Right renal pelvis (tissue), 4 donors: ENCODE results near the gene TMEM213. TPM values are rescaled to one million over a fixed set of nuclear protein-coding genes. Genes with fewer than 3 reads are reported as not detected.
A peak's percentile ranks its signal among the peaks of the same experiment; 100 is the strongest.

ENCODE experiments used
- DNase-seq, 4 donors: peaks; one replicate each; pipeline ENCODE4 v3.0.0-alpha.2; 2013; ENCODE audit warnings: low read depth in 4 of 4, low spot score in 3 of 4, missing footprints in 1 of 4
- polyA plus RNA-seq, 4 donors: library from polyadenylated mRNA; unstranded; fragments of 120-200 nt; gene quantifications; one replicate each; pipeline ENCODE4 v1.2.1, GENCODE V29; 2013; ENCODE audit not compliant: insufficient read length in 4 of 4

Gene TMEM213
- polyA plus RNA-seq, 4 donors: 44.4 to 49.6 (median 47.3) TPM

DNA sequence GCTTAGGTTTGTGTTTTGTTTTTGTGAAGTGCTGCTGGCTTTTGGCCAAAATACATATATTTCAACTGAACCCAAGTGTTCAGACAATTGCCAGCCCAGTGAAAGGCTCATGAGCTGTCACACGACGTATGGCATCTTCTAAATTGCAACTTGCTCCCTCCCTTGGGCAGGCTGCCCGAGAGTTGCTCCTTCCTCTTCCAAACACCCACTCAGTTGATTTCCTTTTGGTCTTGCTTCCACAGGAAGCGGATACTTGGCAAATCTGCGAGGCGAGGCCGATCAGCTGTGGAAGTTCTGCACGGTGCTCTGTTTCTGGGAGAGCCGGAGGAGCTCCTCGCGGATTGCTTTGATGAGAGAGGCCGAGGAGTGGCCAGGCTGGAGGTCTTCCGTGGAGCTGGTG is 39.8 kb downstream of the TMEM213 start:
- DNase-seq: peak in 1 of 4 donors; percentile 10

DNA sequence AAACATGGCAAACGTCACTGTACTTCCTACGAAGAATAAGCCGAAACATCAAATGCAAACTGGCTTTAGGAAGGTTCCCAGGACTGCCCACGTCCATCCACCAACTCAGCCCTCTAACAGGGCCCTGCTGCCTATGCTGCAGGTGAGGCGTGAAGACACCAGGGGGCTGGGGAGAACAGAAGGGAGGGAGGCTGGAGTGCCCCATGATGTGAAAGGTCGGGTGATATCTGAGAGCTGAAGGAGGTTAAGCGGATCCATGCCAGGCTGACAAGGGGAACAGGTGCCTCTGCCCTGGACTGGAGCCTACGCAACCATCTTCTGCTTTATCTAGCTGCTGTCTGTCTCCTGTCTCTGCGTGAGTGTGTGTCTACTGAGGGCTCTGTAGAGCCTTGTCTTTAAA is 40.4 kb downstream of the TMEM213 start:
- no peak for DNase-seq

DNA sequence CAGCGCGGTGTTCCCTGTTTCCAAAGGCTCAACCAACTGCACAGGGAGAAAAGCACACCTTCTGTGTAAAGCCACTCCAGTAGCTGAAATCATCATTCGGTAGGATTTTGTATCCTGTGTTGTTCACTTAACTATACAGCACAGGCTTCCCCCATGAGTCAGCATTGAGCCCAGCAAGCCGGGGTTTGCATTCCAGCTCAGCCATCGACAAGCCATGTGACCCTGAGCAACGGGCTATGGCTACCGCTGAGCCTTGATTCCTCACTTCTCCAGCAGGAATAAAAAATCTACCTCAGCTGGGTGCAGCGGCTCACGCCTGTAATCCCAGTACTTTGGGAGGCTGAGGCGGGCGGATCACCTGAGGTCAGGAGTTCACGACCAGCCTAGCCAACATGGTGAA is 44.3 kb downstream of the TMEM213 start:
- DNase-seq: no peak

DNA sequence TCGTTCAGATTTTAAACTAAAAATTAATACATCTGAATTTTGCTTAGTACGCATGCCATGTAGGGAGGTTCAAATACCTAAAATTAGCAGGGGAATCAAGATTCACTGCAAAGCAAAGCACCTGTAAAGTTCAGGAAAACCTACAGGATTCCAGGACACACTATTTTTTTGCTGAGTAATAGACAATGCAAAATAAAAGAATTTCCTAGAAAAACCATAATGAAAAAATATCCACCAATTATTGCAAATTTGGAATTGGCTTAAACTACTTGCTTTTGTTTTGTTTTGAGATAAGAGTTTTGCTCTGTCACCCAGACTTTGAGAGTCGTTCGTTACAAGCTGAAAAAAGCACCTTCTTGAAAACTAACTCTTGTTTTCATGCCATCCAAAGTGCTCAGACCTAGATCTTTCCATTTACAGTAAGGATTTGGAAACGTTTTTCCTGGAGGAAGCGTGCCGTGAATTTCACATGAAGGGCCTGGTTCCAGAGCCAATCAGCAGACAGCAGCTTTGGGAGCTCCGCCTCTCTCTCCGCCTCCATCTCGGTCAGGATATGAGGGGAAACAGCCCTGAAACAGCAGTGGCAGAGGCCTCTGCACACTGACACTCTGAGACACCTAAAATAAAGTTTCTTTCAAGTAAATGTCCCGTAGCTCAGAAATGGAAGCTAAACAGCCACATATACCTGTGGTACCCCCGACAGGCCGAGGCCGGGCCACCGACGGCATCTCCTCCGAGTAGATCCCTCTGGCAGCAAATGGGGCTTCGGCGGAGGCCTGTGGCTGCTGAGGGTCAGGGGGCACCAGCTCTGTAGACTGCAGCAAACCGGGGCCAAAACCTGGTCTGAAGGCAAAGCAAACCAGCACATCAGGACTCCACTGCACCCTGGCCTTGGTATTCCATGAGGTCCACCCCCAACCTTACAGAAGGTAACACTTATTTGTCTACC is 46.1 kb downstream of the TMEM213 start:
- no peak for DNase-seq

DNA sequence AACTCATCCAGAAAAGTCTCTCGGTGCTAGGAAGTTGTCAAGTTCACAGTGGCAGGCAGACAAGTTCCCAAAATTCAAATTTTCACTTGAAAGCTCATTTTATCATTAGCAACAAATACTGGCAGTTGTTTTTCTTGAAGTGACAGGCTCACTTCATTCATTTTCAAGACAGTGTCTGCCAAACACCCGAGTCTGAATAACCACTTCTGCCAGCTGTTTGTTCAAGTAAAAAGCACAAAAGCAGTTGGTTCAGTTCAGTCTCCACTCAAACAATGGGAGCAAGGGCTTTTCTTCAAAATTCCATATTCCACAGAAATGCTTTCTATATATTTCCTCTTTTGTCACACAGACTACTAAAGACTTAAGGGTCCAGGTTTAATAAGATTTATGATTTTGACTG is 47.9 kb downstream of the TMEM213 start:
- no peak for DNase-seq

DNA sequence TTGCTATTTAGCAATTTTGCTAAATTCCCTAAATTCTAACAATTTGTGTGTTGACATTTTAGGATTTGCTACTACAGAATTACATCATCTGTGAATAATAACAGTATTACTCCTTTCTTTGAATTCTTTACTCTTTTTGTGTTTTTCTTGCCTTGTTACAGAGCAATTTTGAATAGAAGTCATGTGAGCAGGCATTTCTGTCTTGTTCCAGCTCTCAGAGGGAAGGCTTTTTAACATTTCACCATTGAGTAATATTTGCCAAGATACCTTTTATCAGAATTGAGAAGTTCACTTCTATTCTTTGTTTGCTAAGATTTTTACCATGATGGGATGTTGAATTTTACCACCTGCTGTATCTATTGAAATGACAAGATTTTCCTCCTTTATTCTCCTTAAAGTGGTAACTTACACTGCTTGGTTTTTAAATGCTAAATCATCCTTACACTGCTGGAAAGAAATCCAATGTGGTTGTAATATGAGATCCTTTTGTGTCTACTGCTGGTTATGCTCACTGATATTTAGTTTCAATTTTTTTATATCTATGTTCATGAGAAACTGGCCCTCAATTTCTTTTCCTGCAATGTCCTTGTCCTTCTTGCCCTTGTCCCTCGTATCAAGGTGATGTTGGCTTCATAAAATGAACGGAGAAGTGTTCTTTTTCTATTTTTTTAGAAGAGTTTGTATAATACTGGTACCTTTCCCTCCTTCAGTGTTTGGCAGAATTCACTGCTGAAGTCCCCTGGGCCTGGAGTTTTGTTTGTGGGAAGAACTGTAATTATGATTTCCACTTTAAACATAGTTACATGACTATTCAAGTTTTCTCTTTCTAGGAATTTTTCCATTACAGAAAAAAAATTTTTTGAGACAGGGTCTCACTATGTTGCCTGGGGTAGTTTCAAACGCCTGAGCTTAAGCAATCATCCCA is 50.5 kb downstream of the TMEM213 start:
- DNase-seq: no peak

DNA sequence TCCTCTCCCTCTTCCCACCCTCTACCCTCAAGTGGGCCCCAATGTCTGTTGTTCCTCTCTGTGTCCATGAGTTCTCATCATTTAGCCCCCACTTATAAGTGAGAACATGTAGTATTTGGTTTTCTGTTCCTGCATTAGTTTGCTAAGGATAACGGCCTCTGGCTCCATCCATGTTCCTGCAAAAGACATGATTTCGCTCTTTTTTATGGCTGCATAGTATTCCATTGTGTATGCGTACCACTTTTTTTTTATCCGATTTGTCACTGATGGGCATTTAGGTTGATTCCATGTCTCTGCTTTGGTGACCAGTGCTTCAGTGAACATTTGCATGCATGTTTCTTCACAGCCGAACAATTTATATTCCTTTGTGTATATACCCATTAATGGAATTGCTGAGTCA is 51.9 kb downstream of the TMEM213 start:
- DNase-seq: no peak

DNA sequence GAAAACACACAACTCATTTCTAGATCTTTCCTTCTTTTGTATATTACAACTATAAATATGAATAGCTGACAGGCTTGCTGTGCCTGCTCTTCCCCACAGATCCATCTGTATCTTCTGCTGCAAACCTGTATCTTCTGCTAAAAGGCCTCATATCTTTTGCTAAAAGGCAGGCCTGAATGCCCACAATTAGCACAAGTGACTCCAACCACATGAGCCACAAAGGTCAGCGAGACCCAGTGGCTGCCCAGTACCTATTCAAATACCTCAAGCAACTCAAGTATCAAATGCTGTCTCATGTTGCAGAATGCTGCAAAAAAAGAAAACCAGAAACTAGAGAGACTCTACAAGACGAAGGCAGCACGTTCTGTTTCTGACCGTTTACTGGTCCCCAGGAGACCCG is 54.7 kb downstream of the TMEM213 start:
- DNase-seq: no peak

DNA sequence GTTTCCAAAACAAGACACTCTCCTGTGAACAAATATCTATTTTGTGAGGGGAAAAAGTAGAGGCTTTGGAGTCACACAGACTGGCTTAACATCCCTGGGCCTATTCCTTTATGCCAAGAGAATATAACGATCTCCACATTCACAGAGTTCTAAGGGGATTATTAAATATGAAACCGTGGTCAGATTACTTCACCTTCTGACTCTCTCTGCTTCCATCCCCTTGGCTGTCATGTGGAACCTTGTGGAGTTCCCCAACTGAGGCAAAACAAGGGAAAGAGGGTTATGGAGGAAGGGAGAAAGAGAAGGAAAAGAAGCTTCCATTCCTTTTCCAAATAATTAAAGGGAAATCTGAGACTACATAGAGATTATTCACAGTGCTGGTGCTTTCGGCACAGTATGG is 55.7 kb downstream of the TMEM213 start:
- no peak for DNase-seq

DNA sequence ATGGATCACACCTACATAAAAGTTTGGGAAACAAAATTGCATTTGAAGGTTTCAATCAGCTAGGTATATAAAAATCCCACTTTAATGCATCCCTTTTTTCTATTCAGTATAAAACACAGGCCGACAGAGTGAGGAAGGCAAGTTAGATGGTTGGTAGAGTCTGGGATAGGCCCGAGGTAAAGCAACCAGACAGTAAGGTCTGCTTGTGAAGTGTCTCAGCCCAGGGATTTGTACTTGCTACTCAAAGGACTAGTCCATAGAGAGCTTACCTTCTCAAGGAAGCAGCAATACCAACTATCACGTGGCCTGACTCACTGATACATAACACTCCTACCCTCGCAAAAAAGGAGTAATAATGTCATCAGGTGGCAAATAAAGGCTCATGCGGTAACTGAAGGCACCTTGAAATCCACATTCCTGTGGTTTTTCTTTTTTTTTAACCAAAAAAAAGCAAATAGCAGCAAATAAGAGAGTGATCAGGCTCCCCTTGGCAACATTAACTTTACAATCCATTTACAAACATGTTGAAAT is 56.4 kb downstream of the TMEM213 start:
- DNase-seq: no peak

DNA sequence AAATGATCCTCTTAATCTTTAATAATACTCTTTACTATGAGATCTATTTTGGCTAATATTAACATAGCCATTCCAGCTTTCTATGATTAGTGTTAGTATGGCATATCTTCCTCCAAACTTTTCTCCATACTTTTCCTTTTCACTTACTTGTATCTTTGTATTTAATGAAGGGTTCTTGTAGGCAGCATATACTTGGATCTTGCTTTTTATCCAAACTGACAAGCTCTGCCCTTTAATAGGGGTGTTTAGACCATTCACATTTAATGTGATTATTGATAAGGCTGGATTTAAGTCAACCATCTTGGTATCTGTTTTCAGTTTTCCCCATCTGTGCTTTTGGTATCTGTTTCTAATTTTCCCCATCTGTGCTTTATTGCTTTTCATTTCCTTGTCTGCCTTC is 59.9 kb downstream of the TMEM213 start:
- DNase-seq: no peak

DNA sequence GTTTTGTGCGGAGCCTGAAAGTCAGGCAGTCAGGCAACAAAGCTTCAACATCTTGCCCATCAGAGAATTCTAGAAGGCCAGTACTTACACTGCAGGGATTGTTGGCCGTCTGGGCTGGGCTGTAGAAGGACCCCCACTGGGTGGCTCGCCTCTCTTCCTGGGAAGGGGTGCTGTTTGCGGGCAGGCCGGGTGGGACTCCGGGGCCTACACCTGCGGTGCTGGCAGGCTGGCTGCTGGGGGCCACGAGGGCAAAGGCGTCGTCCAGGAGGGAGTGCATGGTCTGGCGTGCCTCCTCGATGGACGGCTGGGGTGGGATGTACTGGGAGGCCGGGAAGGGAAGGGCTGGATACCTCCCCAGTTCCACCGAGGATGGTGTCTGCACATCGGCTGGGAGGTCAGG is 63.3 kb downstream of the TMEM213 start:
- no peak for DNase-seq

DNA sequence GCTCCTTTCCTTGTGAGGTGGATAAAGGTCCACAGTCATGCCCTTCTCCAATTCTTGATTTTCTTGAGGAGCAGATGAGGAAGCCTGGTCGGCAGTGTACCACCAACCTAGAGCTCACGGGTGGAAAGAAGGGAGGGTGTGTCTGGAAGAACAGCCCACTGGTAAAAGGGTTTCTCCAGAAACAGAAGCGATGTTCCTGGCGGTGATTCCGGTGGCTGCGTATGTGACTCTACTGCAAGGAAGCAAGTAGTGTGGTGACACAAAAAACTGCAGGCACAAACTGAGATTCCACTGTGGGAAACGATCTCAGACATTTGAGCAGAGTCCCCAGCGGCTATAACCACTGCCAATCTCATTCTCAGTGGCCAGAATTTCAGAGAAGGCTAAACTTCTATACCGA is 66.1 kb downstream of the TMEM213 start:
- DNase-seq: no peak

DNA sequence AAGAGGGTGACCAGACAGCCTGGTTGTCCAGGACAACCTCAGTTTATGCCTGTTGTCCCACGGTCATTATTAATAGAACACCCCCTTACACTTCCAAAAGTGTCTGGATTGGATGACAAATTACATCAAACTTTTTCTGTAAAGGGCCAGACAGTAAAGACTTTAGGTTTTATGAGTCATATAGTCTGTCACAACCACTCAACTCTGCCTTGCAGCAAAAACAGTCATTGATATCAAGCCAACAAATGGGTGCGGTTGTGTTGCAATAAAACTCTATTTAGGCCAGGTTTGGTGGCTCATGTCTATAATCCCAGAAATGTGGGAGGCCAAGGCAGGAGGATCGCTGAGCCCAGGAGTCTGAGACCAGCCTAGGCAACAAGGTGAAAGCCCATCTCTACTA is 66.9 kb downstream of the TMEM213 start:
- DNase-seq: no peak

DNA sequence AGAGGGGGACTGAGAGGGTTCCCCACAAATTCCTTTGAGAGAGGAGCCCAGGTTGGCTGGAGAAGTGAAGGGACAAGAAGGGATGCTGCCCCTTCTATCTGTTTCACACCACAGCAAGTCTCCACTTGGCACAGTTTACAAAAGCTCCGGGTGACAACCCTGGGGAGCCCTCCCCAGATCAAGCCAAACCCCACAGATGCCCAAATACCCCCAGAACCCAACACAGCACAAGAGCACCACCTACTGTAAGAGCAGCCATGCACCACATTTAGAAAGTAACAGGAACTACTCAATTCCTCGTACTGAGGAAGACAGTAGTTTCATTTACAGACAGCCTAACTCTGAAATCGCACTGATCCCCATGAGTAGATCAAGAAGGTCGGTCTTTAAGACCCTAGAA is 68.0 kb downstream of the TMEM213 start:
- no peak for DNase-seq

DNA sequence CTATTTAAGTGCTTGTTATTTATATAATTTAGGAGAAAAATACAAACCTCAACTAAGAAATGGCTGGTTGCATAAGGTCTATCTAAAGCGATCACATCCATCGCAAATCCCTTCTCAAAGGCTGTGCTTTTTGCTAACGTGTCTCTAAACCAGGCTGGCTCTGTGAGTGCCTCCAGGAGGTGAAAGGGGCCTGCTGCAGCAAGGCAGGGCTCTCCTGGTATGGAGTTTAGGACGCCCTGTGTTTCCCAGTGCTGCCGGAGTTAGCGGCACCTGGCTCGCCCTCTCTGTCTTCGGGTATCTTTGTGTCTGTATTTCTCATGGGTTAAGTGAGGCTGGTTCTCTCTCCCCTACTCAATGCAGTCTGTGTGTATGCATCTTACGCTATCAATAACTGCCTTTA is 68.6 kb downstream of the TMEM213 start:
- DNase-seq: no peak

DNA sequence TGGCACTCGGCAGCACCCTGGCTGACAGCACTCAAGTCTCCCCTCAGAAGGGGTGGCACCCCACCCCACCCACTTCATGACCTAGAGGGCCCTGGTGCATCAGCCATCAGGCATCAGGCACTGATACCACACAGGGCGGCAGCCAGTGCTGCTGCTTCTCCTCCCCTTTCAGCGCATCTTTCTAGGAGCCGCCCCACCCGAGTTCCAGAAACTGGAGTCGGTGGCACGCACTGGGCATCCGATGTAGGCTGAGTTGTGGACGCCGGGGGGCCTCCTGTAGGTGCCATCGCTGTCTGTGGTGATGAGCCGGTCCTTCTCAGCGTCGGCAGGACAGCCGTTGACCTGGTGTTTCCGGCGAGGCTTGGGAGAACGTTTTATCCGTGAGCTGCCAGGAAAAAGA is 70.0 kb downstream of the TMEM213 start:
- DNase-seq: no peak

DNA sequence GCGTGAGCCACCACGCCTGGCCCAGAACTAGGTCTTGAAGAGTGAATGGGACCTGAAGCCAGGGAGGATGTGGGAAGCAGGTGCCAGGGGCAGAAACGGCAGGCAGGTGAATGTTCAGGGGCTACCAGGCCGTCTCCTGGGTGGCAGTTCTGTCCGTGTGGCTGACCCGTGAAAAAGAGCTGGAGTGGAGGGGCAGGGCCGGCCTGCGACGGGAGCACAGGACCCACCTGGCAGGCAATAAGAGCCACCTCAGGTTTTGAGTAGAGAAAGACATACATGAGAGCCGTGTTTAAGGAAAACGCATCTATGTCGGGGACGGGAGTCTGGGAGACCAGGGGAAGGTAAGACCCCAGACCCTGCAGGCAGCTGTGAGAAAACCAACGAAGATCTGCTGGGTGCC is 70.9 kb downstream of the TMEM213 start:
- DNase-seq: no peak

DNA sequence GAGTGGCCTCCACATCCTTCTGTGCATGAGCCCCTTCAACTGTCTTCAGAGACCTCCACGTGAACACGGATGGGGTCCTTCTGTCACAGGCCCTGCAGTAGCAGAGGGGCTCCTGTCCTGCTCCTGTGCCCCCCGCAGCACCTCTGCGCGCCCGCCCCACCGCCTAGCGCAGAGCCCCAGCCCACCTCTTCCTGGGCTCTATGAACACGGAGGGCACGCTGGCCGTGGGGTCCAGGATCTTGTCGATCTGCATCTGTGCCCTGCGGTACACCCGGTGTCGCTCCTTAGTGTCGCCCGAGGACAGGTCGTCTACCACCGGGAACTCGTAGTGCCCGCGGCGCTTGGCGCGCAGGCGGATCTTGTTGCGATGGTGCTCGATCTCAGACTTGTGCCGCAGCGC is 71.6 kb downstream of the TMEM213 start:
- DNase-seq: no peak

DNA sequence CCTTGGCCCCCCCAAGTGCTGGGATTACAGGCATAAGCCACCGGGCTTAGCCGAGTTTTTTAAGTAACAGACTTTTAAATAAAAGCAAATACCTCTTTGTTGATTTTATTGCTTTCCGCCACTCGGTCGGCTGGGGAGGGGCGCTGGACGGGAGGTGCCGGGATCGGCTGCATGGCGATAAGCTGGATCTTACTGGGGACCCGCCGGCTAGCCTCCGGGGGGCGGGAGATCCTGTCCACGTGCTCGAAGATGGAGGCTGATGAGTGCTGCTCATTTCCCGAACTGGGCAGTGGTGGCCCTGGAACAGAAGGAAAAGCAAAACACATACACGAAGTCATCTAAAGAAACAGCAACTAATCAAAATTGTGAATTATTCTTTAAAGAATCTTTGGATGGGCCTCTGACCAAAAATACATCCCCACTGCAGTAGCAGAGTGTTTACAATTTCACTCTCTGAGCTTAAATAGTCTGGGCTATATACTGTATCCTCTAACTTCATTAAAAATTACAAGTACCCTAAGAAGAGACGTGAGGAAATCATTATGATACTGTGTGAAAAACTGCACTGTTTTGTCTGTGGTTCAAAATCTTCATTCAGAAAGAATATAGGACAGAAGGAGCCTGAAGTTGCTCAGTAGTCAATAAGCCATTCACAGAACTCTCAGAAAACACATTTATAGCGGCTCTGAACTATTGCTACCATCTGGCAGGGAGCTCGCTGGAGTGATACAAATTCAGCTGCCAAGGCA is 73.4 kb downstream of the TMEM213 start:
- DNase-seq: no peak

DNA sequence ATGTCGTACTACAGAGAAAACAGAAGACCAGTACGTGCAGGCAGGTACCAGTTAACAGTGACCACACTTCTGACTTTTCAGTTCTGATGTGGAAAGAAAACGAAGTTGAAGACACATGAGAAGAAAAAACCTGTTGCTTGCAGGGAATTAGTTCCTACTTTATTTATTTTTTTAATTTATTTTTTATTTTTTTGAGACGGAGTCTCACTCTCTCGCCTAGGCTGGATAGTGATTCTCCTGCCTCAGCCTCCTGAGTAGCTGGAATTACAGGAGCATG is 74.0 kb downstream of the TMEM213 start:
- DNase-seq: no peak
